Vagina (tissue), 2 donors: Measurements from ENCODE around the gene ZBTB7C. TPM values are rescaled to one million over a fixed set of nuclear protein-coding genes. Genes with fewer than 3 reads are reported as not detected.

Experiments
- DNase-seq, 2 donors: peaks; one replicate each; pipeline ENCODE4 v3.0.0-alpha.2; 2017; ENCODE audit errors: extremely low spot score in 2 of 2
- H3K27ac ChIP-seq: fragments of 200-600 bp; sonication (generic); one replicate; pipeline ENCODE4 v1.5.1; 2019
- H3K27me3 ChIP-seq: fragments of 200-600 bp; sonication (generic); one replicate; pipeline ENCODE4 v1.5.1; 2019
- H3K36me3 ChIP-seq, 2 donors: fragments of 200-600 bp; sonication (generic); one replicate each; pipeline ENCODE4 v1.5.1; 2017 to 2019
- H3K4me1 ChIP-seq: fragments of 200-600 bp; sonication (generic); one replicate; pipeline ENCODE4 v1.5.1; 2019
- H3K4me3 ChIP-seq, 2 donors: fragments of 200-600 bp; sonication (generic); 1 replicate in 1 of 2; 2 replicates in 1 of 2; pipeline ENCODE4 v1.5.1; 2016 to 2019
- H3K9me3 ChIP-seq: fragments of 200-600 bp; sonication (generic); one replicate; pipeline ENCODE4 v1.5.1; 2019
- POLR2A ChIP-seq, 2 donors: fragments of 450-650 bp; IDR thresholded peaks; one replicate each; pipeline ENCODE4 v1.6.1; 2017; ENCODE audit warnings: antibody characterized with exemption in 2 of 2, mild to moderate bottlenecking in 2 of 2, moderate library complexity in 2 of 2
- POLR2AphosphoS5 ChIP-seq, 2 donors: sonication (generic); formaldehyde crosslinking; IDR thresholded peaks; one replicate each; pipeline ENCODE4 v1.9.0; 2017; ENCODE audit warnings: antibody characterized with exemption in 2 of 2, mild to moderate bottlenecking in 2 of 2, low read depth in 1 of 2; ENCODE audit not compliant: insufficient read depth in 1 of 2
- intact Hi-C: fragments of 100-400 bp; cut with DNase I; formaldehyde crosslinking; loops from one replicate; pipeline ENCODE4 v1.15.1; 2023
- total RNA-seq: library from RNA; depleted of rRNA; stranded (reverse); fragments of >200 nt; gene quantifications from one replicate; pipeline ENCODE4 v1.2.3, GENCODE V29; 2016
- TF ChIP-seq, protein P1 (sequence below), 3 experiments: fragments of 450-650 bp in 2 of 3; fragments of 200-600 bp in 1 of 3; sonication (generic) in 1 of 3; IDR thresholded peaks; one replicate each; pipeline ENCODE4 v1.5.1; 2017 to 2019; ENCODE audit warnings: antibody characterized with exemption in 3 of 3, mild to moderate bottlenecking in 2 of 3, moderate library complexity in 2 of 3

The ZBTB7C gene
- total RNA-seq, 1 donor from 2014 or later = 40.5 TPM

GRCh38 chr18:48043166-48043565, 366.0 kb downstream of the ZBTB7C start:
- Histone ChIP-seq H3K27ac (no peak overlapping the region), H3K36me3 (peaks cover 0 to 14% of the 10 kb centered on the region in 2 donors), H3K4me1 (peaks cover 1% of the 10 kb centered on the region), H3K9me3 (no peaks in the 10 kb centered on the region), H3K4me3 (no peak overlapping the region), H3K27me3 (no peaks in the 10 kb centered on the region)
- no peak for TF ChIP-seq POLR2A (IDR thresholded peaks at IDR 0.05)
- no peak for TF ChIP-seq POLR2AphosphoS5 (IDR thresholded peaks at IDR 0.05; ENCODE audit: insufficient read depth in 1 of 2, low read depth in 1 of 2)
- TF ChIP-seq, protein P1, sequence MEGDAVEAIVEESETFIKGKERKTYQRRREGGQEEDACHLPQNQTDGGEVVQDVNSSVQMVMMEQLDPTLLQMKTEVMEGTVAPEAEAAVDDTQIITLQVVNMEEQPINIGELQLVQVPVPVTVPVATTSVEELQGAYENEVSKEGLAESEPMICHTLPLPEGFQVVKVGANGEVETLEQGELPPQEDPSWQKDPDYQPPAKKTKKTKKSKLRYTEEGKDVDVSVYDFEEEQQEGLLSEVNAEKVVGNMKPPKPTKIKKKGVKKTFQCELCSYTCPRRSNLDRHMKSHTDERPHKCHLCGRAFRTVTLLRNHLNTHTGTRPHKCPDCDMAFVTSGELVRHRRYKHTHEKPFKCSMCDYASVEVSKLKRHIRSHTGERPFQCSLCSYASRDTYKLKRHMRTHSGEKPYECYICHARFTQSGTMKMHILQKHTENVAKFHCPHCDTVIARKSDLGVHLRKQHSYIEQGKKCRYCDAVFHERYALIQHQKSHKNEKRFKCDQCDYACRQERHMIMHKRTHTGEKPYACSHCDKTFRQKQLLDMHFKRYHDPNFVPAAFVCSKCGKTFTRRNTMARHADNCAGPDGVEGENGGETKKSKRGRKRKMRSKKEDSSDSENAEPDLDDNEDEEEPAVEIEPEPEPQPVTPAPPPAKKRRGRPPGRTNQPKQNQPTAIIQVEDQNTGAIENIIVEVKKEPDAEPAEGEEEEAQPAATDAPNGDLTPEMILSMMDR (IDR thresholded peaks at IDR 0.05) = no peak
- intact Hi-C loops = no loop called here
- DNase-seq = no peak

- H3K36me3 ChIP-seq = peaks cover 0 to 14% of the 10 kb centered on the region in 2 donors
- no peaks in the 10 kb centered on the region for H3K27me3 ChIP-seq
These were observed 366.8 kb downstream of the ZBTB7C start for GRCh38 chr18:48042431-48042830.

GRCh38 chr18:48040457-48041110, 368.6 kb downstream of the ZBTB7C start:
- intact Hi-C loops = no loop called here
- Histone ChIP-seq H3K27me3 (no peaks in the 10 kb centered on the region), H3K4me1 (peaks cover 21% of the 10 kb centered on the region), H3K36me3 (peaks cover 0 to 14% of the 10 kb centered on the region in 2 donors), H3K27ac (no peak overlapping the region), H3K9me3 (no peaks in the 10 kb centered on the region), H3K4me3 (no peak overlapping the region)
- DNase-seq = no peak
- TF ChIP-seq POLR2A (IDR thresholded peaks at IDR 0.05) (no peak), POLR2AphosphoS5 (IDR thresholded peaks at IDR 0.05; ENCODE audit: insufficient read depth in 1 of 2, low read depth in 1 of 2) (no peak)
- TF ChIP-seq, protein P1 (IDR thresholded peaks at IDR 0.05) = no peak

More at GRCh38 chr18:48042431-48042830, 366.8 kb downstream of the ZBTB7C start:
- DNase-seq = no peak
- peaks cover 8% of the 10 kb centered on the region for H3K4me1 ChIP-seq
- TF ChIP-seq POLR2AphosphoS5 (IDR thresholded peaks at IDR 0.05; ENCODE audit: insufficient read depth in 1 of 2, low read depth in 1 of 2) (no peak), POLR2A (IDR thresholded peaks at IDR 0.05) (no peak)
- TF ChIP-seq, protein P1 (IDR thresholded peaks at IDR 0.05) = no peak
- H3K27ac ChIP-seq = no peak overlapping the region
- no peaks in the 10 kb centered on the region for H3K9me3 ChIP-seq
- intact Hi-C loops = no loop called here
- H3K4me3 ChIP-seq = no peak overlapping the region

DNA sequence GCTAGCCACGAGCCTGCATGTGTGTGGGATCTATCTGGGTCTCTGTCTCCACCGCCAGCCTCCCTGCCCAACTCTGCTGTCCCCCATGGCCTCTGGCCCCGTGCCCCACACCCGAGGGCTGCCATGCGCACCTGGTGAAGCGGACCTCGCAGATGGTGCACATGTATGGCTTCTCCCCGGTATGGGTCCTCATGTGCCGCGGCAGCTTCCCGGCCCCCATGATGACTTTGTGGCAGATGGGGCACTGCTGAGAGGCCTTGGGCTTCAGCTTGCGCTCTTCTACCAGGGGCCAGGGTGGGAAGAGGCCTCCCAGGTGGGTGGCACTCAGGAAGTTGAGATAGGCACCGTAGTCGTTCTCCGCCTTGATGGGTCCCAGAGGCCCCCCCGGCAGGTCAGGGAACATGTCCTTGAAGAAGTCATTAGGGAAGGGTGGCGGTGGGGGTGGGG, 369.4 kb downstream of the ZBTB7C start:
- peaks cover 21% of the 10 kb centered on the region for H3K4me1 ChIP-seq
- no peak for DNase-seq
- H3K27me3 ChIP-seq = no peaks in the 10 kb centered on the region
- H3K27ac ChIP-seq = no peak overlapping the region
- H3K4me3 ChIP-seq = no peak overlapping the region
- TF ChIP-seq, protein P1 (IDR thresholded peaks at IDR 0.05) = no peak
- TF ChIP-seq POLR2A (IDR thresholded peaks at IDR 0.05) = no peak
- TF ChIP-seq POLR2AphosphoS5 (IDR thresholded peaks at IDR 0.05; ENCODE audit: insufficient read depth in 1 of 2, low read depth in 1 of 2) = no peak
- intact Hi-C loops = no loop called here
- H3K9me3 ChIP-seq = no peaks in the 10 kb centered on the region
- H3K36me3 ChIP-seq = peaks cover 0 to 14% of the 10 kb centered on the region in 2 donors

GRCh38 chr18:48038636-48039035, 370.5 kb downstream of the ZBTB7C start:
- no peak for DNase-seq
- Histone ChIP-seq H3K4me3 (no peak overlapping the region), H3K27ac (no peak overlapping the region), H3K27me3 (no peaks in the 10 kb centered on the region), H3K9me3 (no peaks in the 10 kb centered on the region), H3K36me3 (peaks cover 0 to 14% of the 10 kb centered on the region in 2 donors), H3K4me1 (peaks cover 32% of the 10 kb centered on the region)
- intact Hi-C loops = no loop called here
- TF ChIP-seq, protein P1 (IDR thresholded peaks at IDR 0.05) = no peak
- TF ChIP-seq POLR2AphosphoS5 (IDR thresholded peaks at IDR 0.05; ENCODE audit: insufficient read depth in 1 of 2, low read depth in 1 of 2) (no peak), POLR2A (IDR thresholded peaks at IDR 0.05) (no peak)
